GM12891 (cell line): ENCODE data around the gene GDF15.

Source experiments
- DNase-seq: peaks from one replicate; pipeline ENCODE4 v3.0.0; 2011; ENCODE audit warnings: low spot score; ENCODE audit not compliant: insufficient read length
- FAIRE-seq: peaks from 2 replicates; lab custom pipeline; 2011; peaks lifted over from hg19 to GRCh38; lab: Jason Lieb, UNC
- PAX5 ChIP-seq: IDR thresholded peaks from 2 replicates; pipeline ENCODE4 v1.6.1; 2011; ENCODE audit warnings: low read length, moderate library complexity, mild to moderate bottlenecking; ENCODE audit not compliant: insufficient read depth, severe bottlenecking
- POLR2A ChIP-seq: IDR thresholded peaks from 2 replicates; pipeline ENCODE4 v1.6.1; 2011; ENCODE audit warnings: low read depth, low read length, control low read depth
- POLR2AphosphoS5 ChIP-seq: IDR thresholded peaks from 2 replicates; pipeline ENCODE4 v1.6.1; 2011; ENCODE audit warnings: low read depth, low read length, control low read depth
- POU2F2 ChIP-seq: IDR thresholded peaks from 2 replicates; pipeline ENCODE4 v1.6.1; 2011; ENCODE audit warnings: low read depth, mild to moderate bottlenecking, control low read depth, low read length, moderate library complexity
- SPI1 ChIP-seq: IDR thresholded peaks from 2 replicates; pipeline ENCODE4 v1.6.1; 2011; ENCODE audit warnings: low read depth, low read length, control low read depth
- TAF1 ChIP-seq: IDR thresholded peaks from 2 replicates; pipeline ENCODE4 v1.6.1; 2011; ENCODE audit warnings: low read depth, low read length, control low read depth

Gene GDF15

DNA sequence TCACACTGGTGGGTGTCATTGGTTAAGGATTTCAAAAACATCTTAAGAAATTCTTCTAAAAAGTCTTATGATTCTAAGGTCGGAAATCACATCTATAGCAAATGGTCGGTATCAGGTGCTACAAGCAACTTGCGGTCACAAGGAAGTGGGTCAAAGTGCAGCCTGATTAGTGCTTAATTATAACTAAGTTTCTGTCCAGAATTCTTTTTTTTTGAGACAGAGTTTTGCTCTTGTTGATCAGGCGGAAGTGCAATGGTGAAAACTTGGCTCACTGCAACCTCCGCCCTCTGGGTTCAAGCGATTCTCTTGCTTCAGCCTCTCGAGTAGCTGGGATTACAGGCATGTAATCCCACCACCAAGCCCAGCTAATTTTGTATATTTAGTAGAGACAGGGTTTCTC is 1.2 kb upstream of the GDF15 start:
- TF ChIP-seq TAF1 (no peak), POLR2AphosphoS5 (no peak)
- DNase-seq (no peak), FAIRE-seq (no peak)

DNA sequence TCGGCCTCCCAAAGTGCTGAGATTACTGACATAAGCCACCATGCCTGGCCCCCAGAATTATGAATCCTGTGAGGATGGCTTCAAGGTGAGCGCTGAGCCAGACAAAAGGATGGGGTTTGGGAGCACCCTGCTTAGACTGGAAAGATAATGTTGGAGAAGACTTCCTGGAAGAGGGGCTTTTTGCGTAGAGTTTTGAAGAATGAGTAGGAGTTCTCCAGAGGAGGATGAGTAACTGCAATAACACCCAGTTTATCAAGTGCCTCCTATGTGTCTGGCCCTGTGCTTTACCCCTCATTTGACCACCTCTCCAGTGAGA is 641 bp upstream of the GDF15 start:
- FAIRE-seq (no peak), DNase-seq (no peak)
- TF ChIP-seq SPI1 (no peak), PAX5 (no peak), POU2F2 (no peak)

DNA sequence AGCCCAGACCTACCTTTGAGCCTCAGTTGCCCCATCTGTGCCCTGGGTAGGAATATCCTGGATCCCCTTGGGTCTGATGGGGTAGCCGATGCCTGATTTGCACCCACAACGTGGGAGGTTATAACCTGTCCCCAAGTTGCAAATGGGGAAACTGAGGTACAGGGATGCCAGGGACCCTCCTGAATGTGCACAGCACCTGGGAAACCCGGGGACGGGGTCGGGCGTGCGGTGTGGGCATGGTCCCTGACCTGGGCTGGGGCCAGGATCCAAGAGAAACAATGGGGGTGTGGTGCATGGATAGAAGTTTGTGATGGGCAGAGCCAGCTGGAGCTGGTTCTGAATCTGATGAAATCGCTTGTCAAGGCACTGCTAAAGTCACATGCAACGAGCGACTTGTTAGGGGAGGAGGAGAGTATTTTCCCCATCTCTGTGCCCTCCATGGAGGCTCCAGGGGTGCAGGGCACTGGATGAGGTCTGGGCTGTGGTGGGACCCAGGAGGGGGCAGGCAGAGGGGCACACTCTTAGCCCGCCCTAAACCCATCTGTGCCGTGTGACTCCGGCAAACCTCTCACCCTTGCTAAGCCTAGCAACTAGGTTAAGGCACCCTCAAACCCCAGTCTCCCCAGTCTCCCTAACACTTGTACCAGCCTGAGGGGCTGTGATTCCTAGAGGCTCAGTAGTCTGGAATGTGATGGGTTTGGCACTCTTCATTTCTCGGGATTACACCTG is 749 bp downstream of the GDF15 start:
- FAIRE-seq (no peak), DNase-seq (no peak)
- TF ChIP-seq POLR2AphosphoS5: no peak
- TF ChIP-seq POU2F2: no peak
- no peak for TF ChIP-seq SPI1
- TF ChIP-seq PAX5: no peak
- TF ChIP-seq POLR2A: no peak
- no peak for TF ChIP-seq TAF1

DNA sequence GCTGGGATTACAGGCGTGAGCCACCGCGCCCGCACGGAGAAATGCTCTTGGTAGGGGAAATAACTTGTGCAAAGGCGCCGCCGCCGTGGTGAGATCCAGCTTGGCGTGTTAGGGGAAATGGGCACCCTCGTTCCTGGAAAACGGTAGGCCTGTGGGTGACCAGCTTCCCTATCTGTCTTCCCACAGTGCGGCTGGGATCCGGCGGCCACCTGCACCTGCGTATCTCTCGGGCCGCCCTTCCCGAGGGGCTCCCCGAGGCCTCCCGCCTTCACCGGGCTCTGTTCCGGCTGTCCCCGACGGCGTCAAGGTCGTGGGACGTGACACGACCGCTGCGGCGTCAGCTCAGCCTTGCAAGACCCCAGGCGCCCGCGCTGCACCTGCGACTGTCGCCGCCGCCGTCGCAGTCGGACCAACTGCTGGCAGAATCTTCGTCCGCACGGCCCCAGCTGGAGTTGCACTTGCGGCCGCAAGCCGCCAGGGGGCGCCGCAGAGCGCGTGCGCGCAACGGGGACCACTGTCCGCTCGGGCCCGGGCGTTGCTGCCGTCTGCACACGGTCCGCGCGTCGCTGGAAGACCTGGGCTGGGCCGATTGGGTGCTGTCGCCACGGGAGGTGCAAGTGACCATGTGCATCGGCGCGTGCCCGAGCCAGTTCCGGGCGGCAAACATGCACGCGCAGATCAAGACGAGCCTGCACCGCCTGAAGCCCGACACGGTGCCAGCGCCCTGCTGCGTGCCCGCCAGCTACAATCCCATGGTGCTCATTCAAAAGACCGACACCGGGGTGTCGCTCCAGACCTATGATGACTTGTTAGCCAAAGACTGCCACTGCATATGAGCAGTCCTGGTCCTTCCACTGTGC is 2.4 kb downstream of the GDF15 start:
- no peak for TF ChIP-seq POLR2AphosphoS5
- TF ChIP-seq PAX5: peak; percentile 54
- no peak for TF ChIP-seq TAF1
- peak; percentile 95 for FAIRE-seq
- peak; percentile 92 for DNase-seq

DNA sequence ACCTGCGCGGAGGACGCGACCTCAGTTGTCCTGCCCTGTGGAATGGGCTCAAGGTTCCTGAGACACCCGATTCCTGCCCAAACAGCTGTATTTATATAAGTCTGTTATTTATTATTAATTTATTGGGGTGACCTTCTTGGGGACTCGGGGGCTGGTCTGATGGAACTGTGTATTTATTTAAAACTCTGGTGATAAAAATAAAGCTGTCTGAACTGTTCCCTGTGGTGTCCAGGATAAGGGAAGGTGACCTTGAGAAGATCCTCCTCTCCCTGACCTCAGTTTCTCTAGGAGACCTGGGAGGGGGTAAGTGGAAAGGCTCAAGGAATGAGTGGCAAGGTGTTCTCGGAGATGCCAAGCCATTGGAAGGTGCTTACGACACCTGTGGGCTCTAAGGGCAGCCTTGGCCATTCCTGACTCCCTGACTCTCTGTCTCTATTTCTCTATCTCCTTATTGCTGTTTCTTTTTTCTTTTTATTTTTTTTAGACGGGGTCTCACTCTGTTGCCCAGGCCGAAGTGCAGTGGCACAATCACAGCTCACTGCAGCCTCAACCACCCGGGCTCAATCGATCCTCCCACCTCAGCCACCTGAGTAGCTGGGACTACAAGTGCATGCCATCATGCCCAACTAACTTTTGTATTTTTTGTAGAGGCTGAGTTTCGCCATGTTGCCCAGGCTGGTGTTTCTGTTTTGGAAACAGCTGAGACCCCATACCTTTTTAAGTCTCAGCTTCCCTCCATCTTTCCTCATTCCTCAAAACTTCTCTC is 3.2 kb downstream of the GDF15 start:
- FAIRE-seq (no peak), DNase-seq (no peak)
- TF ChIP-seq POLR2A: no peak
- TF ChIP-seq SPI1: no peak
- no peak for TF ChIP-seq POU2F2
- TF ChIP-seq PAX5: no peak
- no peak for TF ChIP-seq TAF1
- TF ChIP-seq POLR2AphosphoS5: no peak

DNA sequence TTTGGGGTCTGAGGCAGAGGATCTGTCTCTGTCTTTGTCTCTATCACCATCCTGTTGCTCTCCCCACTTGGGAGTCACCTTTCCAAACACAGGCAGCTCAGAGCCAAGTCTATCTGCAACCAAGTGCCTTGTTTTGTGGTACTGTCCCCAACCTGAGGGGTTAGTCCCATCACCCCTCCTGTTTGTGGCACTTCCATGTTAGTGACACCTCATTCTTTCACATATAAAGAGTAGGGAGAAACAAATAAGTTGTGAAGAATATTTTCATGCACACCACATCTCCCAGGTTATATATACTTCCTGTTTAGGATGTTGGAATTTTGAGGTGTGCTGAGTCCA is 3.7 kb downstream of the GDF15 start:
- FAIRE-seq: no peak
- no peak for DNase-seq
- no peak for TF ChIP-seq POLR2A
- TF ChIP-seq POU2F2: no peak
- TF ChIP-seq SPI1: no peak

DNA sequence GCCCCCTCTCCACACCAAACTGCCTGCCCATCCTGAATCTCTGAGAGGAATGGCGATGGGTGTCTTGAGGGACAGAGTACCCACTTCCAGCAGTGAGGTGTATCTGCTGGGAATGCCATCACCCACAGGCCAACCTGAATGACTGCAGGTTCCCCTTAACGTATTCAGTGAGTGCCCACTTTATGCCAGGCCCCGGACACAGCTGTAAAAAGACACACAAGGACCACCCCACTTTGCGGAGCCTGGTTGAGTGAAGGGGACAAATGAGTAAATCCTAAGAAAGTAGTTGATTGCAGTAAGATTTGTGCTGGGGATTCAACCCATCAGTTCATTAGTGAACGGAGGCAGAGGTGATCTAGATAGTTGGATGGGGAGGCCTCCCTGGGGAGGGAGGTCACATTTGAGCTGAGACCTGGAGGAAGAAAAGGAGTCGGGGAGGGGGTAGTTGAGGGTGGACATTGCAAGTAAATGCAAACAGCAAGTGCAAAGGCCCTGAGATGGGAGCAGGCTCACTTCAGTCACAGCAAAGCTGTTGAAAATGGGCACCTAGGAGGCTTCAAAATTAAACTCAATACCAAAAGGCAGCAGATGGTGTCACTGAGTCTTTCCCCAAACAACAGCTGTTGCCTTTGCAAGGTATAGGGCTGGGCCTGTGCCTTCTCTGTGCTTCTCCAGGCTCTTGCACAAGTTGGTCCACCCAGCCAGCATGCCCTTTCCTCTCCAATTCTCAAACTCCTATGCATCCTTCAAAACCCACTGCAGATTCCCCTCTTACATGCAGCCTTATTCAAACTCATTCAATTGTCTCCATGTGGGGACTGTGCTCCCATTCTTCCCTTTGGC is 4.3 kb downstream of the GDF15 start:
- DNase-seq: no peak
- TF ChIP-seq POLR2AphosphoS5: no peak
- no peak for FAIRE-seq

DNA sequence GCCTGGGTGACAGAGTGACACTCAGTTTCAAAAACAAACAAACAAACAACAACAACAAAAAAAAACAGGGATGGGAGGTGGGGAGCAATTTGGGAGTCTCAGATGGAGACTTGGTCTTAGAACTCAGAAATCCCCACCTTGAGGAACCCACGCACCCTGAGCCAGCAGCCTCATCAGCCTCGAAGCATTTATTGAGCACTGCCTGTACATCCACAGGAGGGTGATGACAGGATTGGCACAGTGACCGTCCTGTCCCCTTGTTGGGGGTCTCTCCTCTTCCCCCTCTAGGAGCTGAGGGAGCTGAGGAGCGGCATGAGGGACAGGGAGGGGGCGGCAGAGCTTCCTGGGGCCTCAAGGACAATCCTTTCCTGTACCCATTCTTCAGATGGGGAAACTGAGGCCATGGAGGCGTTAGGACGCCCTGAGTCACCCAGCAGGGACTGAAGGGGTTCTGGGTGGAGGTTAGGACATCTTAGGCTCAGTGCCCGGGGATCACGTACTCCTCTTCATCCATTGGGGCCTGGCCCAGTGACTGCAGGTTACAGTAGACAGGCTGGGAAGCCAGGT is 5.6 kb downstream of the GDF15 start:
- no peak for TF ChIP-seq PAX5
- FAIRE-seq (no peak), DNase-seq (no peak)

DNA sequence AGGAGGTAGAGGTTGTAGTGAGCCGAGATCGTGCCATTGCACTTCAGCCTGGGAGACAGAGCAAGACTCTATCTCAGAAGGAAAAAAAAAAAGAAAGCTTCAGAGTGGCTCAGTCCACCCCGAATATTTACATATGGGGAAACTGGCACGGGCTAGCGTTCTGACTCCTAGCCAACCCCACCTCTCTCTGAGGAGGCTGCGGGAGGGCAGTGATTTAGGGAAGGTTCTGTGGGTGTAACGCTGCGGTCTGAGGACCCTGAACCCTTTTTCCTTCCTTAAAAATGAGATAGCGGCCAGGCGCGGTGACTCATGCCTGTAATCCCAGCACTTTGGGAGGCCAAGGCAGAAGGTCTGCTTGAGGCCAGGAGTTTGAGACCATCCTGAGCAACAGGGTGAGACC is 6.5 kb downstream of the GDF15 start:
- no peak for TF ChIP-seq SPI1
- DNase-seq (no peak), FAIRE-seq (no peak)

DNA sequence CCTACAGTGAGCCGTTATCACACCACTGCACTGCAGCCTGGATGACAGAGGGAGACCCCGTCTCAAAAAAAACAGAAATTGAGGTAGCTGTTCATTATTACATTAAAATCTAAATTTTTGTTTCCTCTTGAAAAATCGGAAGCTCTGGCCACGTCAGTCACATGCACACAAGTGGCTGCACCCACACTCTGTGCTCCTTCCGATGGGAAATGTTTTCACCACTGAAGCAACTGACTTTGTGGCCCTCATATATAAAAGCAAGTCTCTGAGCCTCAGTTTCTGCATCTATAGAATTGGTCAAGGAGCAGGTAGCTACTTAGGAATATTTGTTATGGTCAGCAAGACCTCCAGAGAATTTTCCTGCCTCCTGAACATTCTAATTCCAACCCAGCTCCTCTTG is 7.0 kb downstream of the GDF15 start:
- FAIRE-seq: no peak
- no peak for DNase-seq
- TF ChIP-seq SPI1 (no peak), PAX5 (no peak), POLR2AphosphoS5 (no peak), TAF1 (no peak), POLR2A (no peak), POU2F2 (no peak)

DNA sequence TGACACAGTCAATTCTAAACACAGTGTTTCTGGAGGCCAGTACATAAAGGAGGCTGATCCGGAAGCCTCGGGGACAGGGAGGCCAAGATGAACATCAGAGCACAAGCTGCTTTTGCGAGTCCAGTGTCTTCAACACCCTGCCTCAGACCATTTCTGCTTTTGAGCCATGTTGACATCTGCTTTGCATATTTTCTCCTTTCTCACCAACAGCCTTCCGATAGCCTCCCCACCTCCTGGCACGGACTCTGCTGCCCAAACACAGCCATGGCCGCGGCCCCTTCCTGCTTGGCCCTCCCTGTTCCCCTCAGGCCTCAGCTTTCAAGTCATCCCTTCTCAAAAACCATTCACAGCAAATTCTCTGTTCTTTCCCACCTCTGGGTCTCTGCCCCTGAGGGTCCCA is 7.9 kb downstream of the GDF15 start:
- 0 out of 2 replicates have a peak, but pooled peaks have one; percentile 45 for TF ChIP-seq SPI1
- TF ChIP-seq POU2F2: peak; percentile 80
- no peak for TF ChIP-seq POLR2A
- DNase-seq: no peak
- FAIRE-seq: peak; percentile 75
